Skeletal muscle satellite cell (primary cell): ENCODE results near the gene HOXA4.
A peak's percentile ranks its signal among the peaks of the same experiment; 100 is the strongest.

Experiments used
- H3K27me3 ChIP-seq: 2 replicates; pipeline ENCODE4 v1.7.0; 2013; ENCODE audit warnings: low read length; ENCODE audit not compliant: control insufficient read depth, insufficient read depth
- H3K36me3 ChIP-seq: 2 replicates; pipeline ENCODE4 v1.7.0; 2013; ENCODE audit warnings: mild to moderate bottlenecking, control low read depth, low read length; ENCODE audit not compliant: insufficient read depth
- H3K4me1 ChIP-seq: 2 replicates; pipeline ENCODE4 v1.7.0; 2013; ENCODE audit warnings: low read length; ENCODE audit not compliant: control insufficient read depth, insufficient read depth
- H3K4me2 ChIP-seq: 2 replicates; pipeline ENCODE4 v1.7.0; 2013; ENCODE audit warnings: mild to moderate bottlenecking, low read length
- H3K4me3 ChIP-seq: 2 replicates; pipeline ENCODE4 v1.7.0; 2013; ENCODE audit warnings: low read length
- H3K9ac ChIP-seq: 2 replicates; pipeline ENCODE4 v1.7.0; 2013; ENCODE audit warnings: mild to moderate bottlenecking, low read depth, low read length, moderate library complexity
- H3K9me3 ChIP-seq: replicated peaks from 2 replicates; pipeline ENCODE4 v1.7.0; 2013; ENCODE audit warnings: mild to moderate bottlenecking, control low read depth, low read length

HOXA4 gene

GRCh38 chr7:27173956-27174873, 43.7 kb upstream of the HOXA4 start, which contains the start of gene HOXA10:
Gene HOXA10, minus strand, starts transcription at chr7:27174320. Its CDS starts 14 bp downstream, at chr7:27174306.
- Histone ChIP-seq H3K4me3 (peak within 1 kb of the TSS; percentile 88), H3K9ac (peak within 1 kb of the TSS; percentile 97), H3K36me3 (peaks cover 19% of the 10 kb centered on the region), H3K4me2 (peak within 1 kb of the TSS; percentile 98), H3K4me1 (peaks cover 48% of the 10 kb centered on the region), H3K27me3 (no peaks in the 10 kb centered on the region), H3K9me3 (no peaks in the 10 kb centered on the region)

- Histone ChIP-seq H3K9me3 (no peaks in the 10 kb centered on the region), H3K9ac (peak overlapping the region; percentile 97), H3K4me3 (peak overlapping the region; percentile 88)
These were observed 43.0 kb upstream of the HOXA4 start for GRCh38 chr7:27173511-27173955.

GRCh38 chr7:27172823-27173510, 42.4 kb upstream of the HOXA4 start:
- H3K36me3 ChIP-seq: peaks cover 19% of the 10 kb centered on the region
- H3K4me1 ChIP-seq: peaks cover 58% of the 10 kb centered on the region
- peak overlapping the region; percentile 88 for H3K4me3 ChIP-seq
- no peaks in the 10 kb centered on the region for H3K27me3 ChIP-seq
- H3K4me2 ChIP-seq: peak overlapping the region; percentile 98
- no peaks in the 10 kb centered on the region for H3K9me3 ChIP-seq
- H3K9ac ChIP-seq: peak overlapping the region; percentile 97

More at GRCh38 chr7:27173511-27173955, 43.0 kb upstream of the HOXA4 start:
- H3K4me2 ChIP-seq: peak overlapping the region; percentile 98
- peaks cover 19% of the 10 kb centered on the region for H3K36me3 ChIP-seq
- H3K4me1 ChIP-seq: peaks cover 52% of the 10 kb centered on the region
- H3K27me3 ChIP-seq: no peaks in the 10 kb centered on the region

GRCh38 chr7:27172315-27172774, 41.8 kb upstream of the HOXA4 start:
- Histone ChIP-seq H3K27me3 (no peaks in the 10 kb centered on the region), H3K36me3 (peaks cover 19% of the 10 kb centered on the region), H3K4me1 (peaks cover 58% of the 10 kb centered on the region), H3K4me2 (peak overlapping the region; percentile 98), H3K9ac (peak overlapping the region; percentile 97), H3K9me3 (no peaks in the 10 kb centered on the region), H3K4me3 (peak overlapping the region; percentile 88)

- H3K4me1 ChIP-seq: peaks cover 57% of the 10 kb centered on the region
- peak overlapping the region; percentile 88 for H3K4me3 ChIP-seq
These were observed 41.2 kb upstream of the HOXA4 start for GRCh38 chr7:27171637-27172314.

GRCh38 chr7:27171325-27171636, 40.7 kb upstream of the HOXA4 start:
- Histone ChIP-seq H3K36me3 (peaks cover 17% of the 10 kb centered on the region), H3K9ac (peak overlapping the region; percentile 97), H3K4me2 (peak overlapping the region; percentile 98), H3K4me3 (peak overlapping the region; percentile 88), H3K9me3 (no peaks in the 10 kb centered on the region), H3K27me3 (no peaks in the 10 kb centered on the region), H3K4me1 (peaks cover 57% of the 10 kb centered on the region)

More at GRCh38 chr7:27171637-27172314, 41.2 kb upstream of the HOXA4 start:
- peaks cover 19% of the 10 kb centered on the region for H3K36me3 ChIP-seq
- peak overlapping the region; percentile 98 for H3K4me2 ChIP-seq
- H3K9ac ChIP-seq: peak overlapping the region; percentile 97
- no peaks in the 10 kb centered on the region for H3K9me3 ChIP-seq
- no peaks in the 10 kb centered on the region for H3K27me3 ChIP-seq

GRCh38 chr7:27170426-27171324, 40.1 kb upstream of the HOXA4 start:
- H3K4me1 ChIP-seq: peaks cover 55% of the 10 kb centered on the region
- H3K36me3 ChIP-seq: peaks cover 13% of the 10 kb centered on the region
- no peaks in the 10 kb centered on the region for H3K9me3 ChIP-seq
- peak overlapping the region; percentile 88 for H3K4me3 ChIP-seq
- H3K4me2 ChIP-seq: peak overlapping the region; percentile 98
- peak overlapping the region; percentile 97 for H3K9ac ChIP-seq
- H3K27me3 ChIP-seq: no peaks in the 10 kb centered on the region

GRCh38 chr7:27169658-27170425, 39.3 kb upstream of the HOXA4 start:
- no peaks in the 10 kb centered on the region for H3K9me3 ChIP-seq
- peaks cover 47% of the 10 kb centered on the region for H3K4me1 ChIP-seq
- H3K36me3 ChIP-seq: peaks cover 13% of the 10 kb centered on the region
- peak overlapping the region; percentile 98 for H3K4me2 ChIP-seq
- H3K4me3 ChIP-seq: peak overlapping the region; percentile 88
- H3K27me3 ChIP-seq: no peaks in the 10 kb centered on the region
- peak overlapping the region; percentile 97 for H3K9ac ChIP-seq

GRCh38 chr7:27168265-27168947, 37.8 kb upstream of the HOXA4 start:
- Histone ChIP-seq H3K36me3 (peaks cover 16% of the 10 kb centered on the region), H3K4me1 (peaks cover 41% of the 10 kb centered on the region), H3K27me3 (no peaks in the 10 kb centered on the region), H3K9me3 (no peaks in the 10 kb centered on the region), H3K4me2 (peak overlapping the region; percentile 98), H3K9ac (peak overlapping the region; percentile 97), H3K4me3 (peak overlapping the region; percentile 88)
